Lung microvascular endothelial cell (primary cell): Measurements from ENCODE around the gene NUB1. TPM values are rescaled to one million over a fixed set of nuclear protein-coding genes. Genes with fewer than 3 reads are reported as not detected.

Source experiments
- DNase-seq, 2 donors: peaks; one replicate each; pipeline versions ENCODE4 v3.0.0 to v3.0.0-alpha.2; 2010; ENCODE audit warnings: low read depth in 2 of 2
- total RNA-seq: library from RNA; depleted of rRNA; stranded (reverse); fragments of >200 nt; gene quantifications from 2 replicates; pipeline ENCODE4 v1.2.1, GENCODE V29; 2014

NUB1 gene
- total RNA-seq, 1 donor from 2014 or later: 31.2 TPM

GRCh38 chr7:151387161-151388006 lies 45.8 kb downstream of the NUB1 start:
- DNase-seq: no peak

- no peak for DNase-seq
These were observed 46.3 kb downstream of the NUB1 start for GRCh38 chr7:151388007-151388297.

DNA sequence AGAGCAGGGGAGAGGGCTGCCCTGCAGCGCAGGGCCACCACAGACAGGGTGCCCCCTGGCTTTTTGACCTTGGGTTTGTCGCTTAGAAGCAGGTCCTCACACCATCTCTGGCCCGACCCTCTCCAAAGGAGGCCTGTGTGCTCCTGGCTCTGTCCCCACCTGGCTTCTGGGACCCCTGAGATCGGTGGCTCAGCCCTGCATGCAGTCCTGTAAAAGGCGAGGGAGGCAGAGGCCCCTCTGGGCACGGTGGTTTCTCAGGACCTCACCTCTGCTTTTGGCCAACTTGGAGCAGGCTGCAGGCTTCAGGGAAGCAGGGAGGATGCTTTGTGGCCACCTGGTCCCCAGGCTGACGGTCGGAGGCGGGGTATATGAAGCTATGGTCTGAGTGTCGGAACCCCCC lies 46.8 kb downstream of the NUB1 start:
- DNase-seq: no peak

DNA sequence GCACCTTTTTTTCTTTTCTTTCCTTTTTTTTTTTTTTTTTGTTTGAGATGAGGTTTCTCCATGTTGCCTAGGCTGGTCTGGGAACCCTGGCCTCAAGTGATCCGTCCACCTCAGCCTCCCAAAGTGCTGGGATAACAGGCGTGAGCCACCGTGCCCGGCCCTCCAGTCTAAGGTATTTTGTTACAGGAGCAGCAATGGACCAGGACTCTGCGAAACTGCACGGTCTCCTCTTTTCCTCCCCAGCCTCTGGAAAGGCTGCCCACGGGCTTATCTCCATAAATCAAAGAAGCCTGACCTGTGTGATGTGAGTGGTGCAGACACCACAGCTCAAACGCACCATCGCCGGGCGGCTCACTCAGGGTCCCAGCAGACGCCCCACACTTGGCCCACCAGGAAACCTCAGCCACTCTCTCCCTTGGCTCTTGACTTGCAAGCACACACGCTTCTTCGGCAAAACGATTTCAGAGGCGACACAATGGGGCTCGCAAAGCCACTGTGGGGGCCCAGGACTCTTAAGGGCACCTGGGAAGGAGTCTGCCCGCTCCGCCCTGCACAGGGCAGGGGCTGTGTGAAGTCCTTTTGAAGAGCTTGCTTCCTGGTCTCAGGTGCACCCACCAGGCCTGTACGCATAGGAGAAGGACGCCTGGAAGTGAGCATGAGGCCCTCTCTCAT lies 47.6 kb downstream of the NUB1 start:
- DNase-seq: no peak

DNA sequence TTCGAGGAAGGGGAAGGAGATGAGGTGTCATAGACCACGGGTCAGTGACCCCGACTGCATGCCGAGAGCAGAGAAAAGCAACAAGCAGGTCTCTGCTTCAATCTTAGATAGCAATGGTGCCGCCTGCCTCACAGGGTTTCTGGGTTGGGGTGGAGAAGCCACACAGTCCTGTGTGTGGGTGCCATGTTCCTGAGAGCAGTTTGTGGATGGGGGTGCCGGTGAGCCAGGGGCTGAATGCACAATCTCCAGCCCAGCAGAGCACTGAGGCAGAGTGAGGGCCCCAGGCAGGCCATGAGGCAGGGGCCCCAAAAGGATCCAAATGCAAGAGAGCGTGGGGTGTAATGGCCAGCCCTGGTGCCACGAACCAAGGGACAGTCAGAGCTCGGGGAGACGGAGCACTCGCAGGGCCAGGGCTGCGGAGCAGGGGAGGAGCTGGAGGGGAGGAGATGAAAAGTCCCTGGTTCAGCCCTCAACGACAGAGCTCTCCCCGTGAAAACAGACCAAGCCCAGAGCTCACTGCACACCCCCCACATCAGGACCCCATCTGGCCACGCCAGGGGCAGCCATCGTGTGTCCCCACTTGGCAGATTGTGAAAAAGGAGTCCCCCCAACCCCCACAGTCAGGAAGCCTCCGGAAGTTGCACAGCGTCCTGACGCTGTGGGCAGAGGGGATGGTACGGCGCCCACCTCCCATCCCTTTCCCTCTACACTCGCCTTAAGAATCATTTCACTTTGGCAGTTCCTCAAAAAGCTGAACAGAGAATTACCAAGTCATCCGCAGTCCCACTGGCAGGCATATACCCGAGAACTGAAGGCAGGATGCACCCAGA lies 48.4 kb downstream of the NUB1 start:
- no peak for DNase-seq

DNA sequence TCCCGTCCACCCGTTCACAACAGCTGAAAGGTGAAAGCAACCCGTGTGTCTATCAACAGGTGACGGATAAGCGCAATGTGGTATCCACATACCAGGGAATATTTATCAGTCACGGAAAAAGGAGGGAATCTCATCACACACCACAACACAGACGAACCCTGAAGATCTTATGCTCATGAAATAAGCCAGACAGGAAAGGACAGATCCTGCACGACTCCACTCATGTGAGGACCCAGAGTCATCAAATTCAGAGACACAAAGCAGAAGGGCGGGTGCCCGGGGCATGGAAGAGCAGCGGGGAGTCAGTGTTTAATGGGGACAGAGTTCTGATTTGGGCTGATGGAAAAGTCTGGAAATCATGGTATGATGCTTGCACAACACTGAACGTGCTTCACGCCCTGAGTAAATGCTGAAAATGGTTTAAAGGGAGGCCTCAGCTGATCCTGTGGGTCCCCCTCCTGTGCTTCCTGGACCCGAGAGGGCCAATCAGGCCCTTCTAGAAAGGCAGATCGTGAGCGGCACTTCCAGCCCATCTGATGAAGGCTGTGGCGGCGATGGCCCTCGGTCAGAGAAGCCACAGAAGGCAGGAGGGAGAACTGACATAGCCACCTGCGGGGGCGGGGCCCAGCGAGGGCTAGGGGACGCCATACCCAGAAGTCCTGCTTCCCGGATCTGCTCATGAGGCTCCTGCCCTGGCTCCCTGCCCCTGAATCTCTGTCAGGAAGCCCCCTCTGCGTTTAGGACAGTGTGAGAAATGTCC lies 49.2 kb downstream of the NUB1 start:
- DNase-seq: no peak

GRCh38 chr7:151391358-151391730 lies 49.7 kb downstream of the NUB1 start:
- DNase-seq: no peak

DNA sequence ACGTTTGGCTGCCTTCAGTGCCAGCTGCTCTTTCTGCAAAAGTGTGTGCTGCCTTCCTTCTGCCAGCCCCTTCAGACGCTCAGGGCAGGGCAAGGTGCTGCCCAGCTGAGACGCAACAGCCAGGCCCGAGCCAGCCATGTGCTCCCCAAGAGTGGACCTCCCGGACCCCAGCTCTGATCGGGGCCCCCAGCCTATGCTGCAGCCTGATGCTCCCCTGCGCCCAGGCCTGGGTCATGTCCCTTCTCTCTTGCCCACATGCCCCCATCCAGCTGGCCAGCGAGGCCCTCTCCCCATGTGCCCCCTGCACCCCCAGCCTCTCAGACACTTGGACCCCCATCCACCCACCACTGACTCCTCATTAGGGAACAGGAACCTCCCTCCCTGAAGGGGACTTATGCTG lies 50.4 kb downstream of the NUB1 start:
- no peak for DNase-seq

GRCh38 chr7:151392426-151392825 lies 50.8 kb downstream of the NUB1 start:
- no peak for DNase-seq

DNA sequence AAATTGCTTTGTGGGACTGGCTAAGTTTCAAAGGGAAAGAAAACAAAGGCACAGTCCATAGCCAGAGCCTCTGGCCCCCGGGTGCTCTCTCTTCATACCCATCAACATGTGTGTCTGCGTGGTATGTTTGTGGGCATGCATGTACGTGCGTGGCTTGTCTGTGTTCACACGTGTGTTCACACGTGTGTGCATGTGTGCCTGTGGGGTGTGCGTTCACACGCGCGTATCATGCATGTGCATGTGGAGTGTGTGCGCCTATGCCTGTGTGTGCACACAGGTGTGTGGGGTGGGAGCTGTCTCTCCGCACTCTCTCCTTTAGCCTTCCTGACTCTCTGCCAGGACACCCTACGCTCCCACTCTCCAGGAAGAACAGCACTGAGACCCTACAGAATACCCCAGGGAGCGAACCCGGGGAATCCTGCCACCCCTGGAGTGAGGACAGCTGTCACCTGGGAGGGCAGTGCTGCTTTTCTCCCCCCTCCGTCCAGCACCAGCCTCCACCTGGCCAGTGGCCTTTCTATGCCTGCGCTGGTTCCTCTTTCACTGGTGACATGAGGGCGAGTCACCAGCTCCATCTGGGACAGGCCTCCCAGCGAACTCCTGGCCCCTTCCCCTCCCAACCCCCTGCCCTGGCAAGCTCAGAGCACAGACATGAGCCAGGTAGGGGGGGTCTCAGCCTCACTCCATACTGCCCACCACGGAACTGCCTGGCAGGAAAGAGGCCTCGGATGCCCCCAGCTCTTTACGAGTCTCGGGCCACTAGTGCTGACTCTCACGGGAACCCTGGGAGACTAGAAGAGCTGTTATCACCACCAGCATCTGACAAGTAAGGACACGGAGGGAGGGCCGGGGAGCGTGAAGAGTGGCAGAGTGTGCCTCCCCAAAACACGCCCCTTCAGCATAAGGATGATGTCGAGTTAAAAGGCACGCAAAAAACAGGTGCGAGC lies 51.7 kb downstream of the NUB1 start:
- no peak for DNase-seq

DNA sequence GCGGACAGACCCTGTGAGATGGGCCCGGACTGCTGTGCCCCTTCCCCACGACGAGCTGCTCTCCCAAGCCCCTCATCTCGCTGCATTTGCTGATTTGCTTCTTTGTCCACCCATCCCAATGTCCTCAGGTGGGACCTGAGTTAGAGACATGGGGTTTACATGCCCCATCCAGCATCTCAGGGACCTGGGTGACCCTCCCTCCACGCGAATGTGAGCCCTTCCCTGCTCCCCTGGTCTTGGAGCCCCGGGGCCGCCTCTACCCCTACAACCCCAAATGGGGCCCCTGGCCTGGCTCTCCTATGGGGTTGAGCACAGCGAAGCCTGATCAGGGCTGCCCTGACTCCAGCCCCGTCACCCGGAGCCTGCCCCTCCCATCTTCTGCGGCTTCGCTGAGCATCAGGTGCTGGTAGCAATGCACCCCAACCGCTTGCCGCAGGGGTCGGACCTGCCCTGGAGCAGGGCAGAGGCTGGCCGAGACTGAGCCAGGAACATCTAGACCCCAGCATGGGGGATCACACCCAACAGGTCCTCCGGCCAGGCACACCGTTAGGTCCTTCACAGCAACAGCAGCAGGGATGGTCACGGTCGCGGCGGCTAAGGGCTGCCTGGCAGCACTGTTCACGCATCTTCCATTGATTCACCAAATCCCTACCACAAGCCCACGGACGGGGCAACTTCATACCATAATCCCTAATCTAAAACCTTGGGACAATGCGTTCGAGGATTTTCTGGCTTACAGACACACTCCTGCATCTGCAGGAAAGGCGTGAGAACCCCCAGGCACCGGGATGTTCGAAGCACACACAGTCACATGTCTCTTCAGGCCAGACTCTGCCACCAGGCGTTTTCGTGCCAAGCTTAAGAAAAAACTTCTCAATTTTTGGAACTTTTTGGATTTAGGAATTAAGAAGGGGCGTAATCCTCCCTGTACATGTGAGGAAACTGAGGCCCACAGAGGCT lies 52.7 kb downstream of the NUB1 start:
- no peak for DNase-seq

GRCh38 chr7:151395036-151395367 lies 53.4 kb downstream of the NUB1 start:
- no peak for DNase-seq

DNA sequence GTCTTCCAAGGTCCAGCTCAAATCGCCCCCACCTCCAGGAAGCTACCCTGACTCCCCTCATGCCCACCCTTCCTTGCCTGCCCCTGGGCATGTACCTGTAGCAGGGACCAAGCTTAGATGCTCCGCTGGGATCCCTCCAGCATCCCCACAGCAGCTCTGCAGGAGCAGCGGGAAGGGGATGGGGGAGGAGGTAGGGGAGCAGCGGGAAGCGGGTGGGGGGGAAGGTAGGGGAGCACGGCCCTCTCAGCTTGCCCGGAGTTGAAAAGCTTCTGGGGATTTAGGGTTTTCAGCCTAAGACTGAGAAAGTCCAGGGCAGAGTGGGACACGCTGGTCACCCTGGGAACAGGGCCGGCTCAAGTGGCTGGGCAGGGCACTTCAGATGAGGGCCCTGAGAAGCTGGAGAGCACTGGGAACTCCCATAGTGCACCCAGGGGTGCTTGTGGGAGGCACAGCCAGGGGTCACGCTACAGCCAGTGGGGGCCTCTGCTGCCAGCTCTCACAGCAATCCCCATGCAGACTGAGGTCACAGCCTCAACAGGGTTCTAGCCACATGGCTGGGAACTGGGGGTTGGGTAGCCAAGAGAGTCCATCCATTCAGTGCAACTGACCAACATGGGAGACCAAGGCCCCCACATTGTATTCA lies 54.8 kb downstream of the NUB1 start:
- no peak for DNase-seq

DNA sequence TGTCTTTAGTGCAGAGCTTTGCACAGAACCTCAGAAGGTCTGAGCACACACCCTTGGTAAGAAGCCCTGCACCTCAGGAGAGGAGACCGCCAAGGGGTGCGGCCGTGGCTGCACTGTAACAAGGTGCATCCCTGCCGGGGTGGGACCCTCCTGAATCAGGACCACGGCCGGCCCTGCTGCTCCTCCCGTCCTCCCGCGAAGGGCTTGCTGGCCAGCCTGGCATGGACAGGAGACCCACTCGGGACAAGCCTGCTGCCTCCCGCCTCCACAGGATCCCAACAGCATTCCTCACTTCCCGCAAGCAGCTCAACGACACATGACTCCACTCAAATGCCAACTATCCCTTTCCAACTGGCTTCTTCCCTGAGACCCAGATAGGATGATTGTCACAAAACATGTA lies 55.4 kb downstream of the NUB1 start:
- DNase-seq: no peak

- no peak for DNase-seq
These were observed 57.1 kb downstream of the NUB1 start for GRCh38 chr7:151398446-151399304.

DNA sequence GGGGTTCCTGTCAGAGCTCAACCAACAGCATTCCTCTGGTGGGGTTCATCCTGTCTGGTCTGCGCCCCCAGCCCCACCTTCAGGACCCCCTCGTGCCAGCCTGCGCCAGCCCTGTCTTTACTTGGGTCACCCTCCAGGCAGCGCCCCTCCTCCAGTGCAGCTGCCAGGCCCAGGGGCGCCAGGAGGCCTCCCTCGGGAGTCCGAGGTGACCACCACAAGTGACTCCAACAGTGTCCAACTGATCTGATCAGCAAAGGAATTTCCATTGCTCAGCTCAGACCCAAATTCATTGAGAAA lies 57.6 kb downstream of the NUB1 start:
- DNase-seq: no peak

DNA sequence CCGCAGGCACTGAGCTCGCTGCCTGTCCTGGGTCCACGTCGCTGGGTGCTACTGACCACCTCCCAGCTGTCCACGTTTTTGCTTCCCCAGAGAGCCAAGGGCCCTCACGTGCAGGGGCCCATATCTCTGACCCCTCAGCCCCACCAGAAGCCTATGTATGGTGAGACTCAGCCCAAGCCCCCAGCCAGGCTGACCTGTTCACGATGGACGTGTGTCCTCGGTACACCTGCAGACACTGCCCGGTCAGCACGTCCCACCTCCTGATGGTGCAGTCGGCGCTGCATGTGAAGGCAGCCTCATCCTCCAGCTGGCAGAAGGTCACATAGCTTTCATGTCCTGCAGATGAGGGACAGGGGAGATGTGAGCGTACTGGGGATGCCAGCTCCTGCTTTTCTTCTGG lies 58.3 kb downstream of the NUB1 start:
- DNase-seq: no peak

- DNase-seq: no peak
These were observed 59.2 kb downstream of the NUB1 start for GRCh38 chr7:151400626-151401315.
